ENCODE results near the gene ACTL10.

ACTL10 gene

GRCh38 chr20:33664762-33665144, 2.0 kb upstream of the ACTL10 start:
- DNase-seq: no peak

GRCh38 chr20:33667245-33667675, 517 bp downstream of the ACTL10 start:
- peak; percentile 85 for DNase-seq

- DNase-seq: peak; percentile 92
Measured at GRCh38 chr20:33667676-33668465, 1.1 kb downstream of the ACTL10 start.

GRCh38 chr20:33668466-33669155, 1.9 kb downstream of the ACTL10 start:
- DNase-seq: no peak

GRCh38 chr20:33669224-33669623, 2.5 kb downstream of the ACTL10 start:
- DNase-seq: no peak

- no peak for DNase-seq
Measured at GRCh38 chr20:33669873-33670640, 3.3 kb downstream of the ACTL10 start.

GRCh38 chr20:33670715-33671499, 4.2 kb downstream of the ACTL10 start:
- DNase-seq: no peak

- no peak for DNase-seq
Measured at GRCh38 chr20:33671573-33672288, 5.0 kb downstream of the ACTL10 start.

- no peak for DNase-seq
Measured at GRCh38 chr20:33672426-33673113, 5.8 kb downstream of the ACTL10 start.

- DNase-seq: no peak
Measured at GRCh38 chr20:33673114-33673409, 6.3 kb downstream of the ACTL10 start.

GRCh38 chr20:33673410-33674293, 6.9 kb downstream of the ACTL10 start:
- DNase-seq: peak; percentile 71

GRCh38 chr20:33674294-33675135, 7.8 kb downstream of the ACTL10 start, which contains the start of gene NECAB3:
Gene NECAB3 (minus strand): TSS chr20:33674428. CDS start chr20:33674352, 76 bp downstream.
- DNase-seq: peak; percentile 89

- no peak for DNase-seq
Measured at GRCh38 chr20:33675136-33675959, 8.6 kb downstream of the ACTL10 start.

GRCh38 chr20:33676121-33676520, 9.4 kb downstream of the ACTL10 start:
- DNase-seq: no peak

GRCh38 chr20:33676652-33677645, 10.2 kb downstream of the ACTL10 start:
- DNase-seq: peak; percentile 54

GRCh38 chr20:33677991-33678702, 11.4 kb downstream of the ACTL10 start:
- no peak for DNase-seq
